Mesothelial cell of epicardium (in vitro differentiated cells): ENCODE data around the gene CTNNA3. TPM values are rescaled to one million over a fixed set of nuclear protein-coding genes. Genes with fewer than 3 reads are reported as not detected.

ENCODE experiments used
- DNase-seq, 2 experiments: peaks; one replicate each; pipeline ENCODE4 v3.0.0; 2021; ENCODE audit warnings: low spot score in 2 of 2; ENCODE audit not compliant: unreplicated experiment in 2 of 2
- H3K27ac Mint-ChIP-seq: 2 replicates; pipeline ENCODE4 v1.8.0; 2021; ENCODE audit warnings: mixed read lengths
- H3K27me3 Mint-ChIP-seq: 2 replicates; pipeline ENCODE4 v1.8.0; 2021; ENCODE audit warnings: low read depth, mixed read lengths
- H3K36me3 Mint-ChIP-seq: 2 replicates; pipeline ENCODE4 v1.8.0; 2021; ENCODE audit warnings: mixed read lengths
- H3K4me1 Mint-ChIP-seq: 2 replicates; pipeline ENCODE4 v1.8.0; 2021; ENCODE audit warnings: mixed read lengths
- H3K4me3 Mint-ChIP-seq: 2 replicates; pipeline ENCODE4 v1.8.0; 2021; ENCODE audit warnings: mild to moderate bottlenecking, moderate library complexity, mixed read lengths
- H3K9me3 Mint-ChIP-seq: 2 replicates; pipeline ENCODE4 v1.8.0; 2021; ENCODE audit warnings: mixed read lengths
- total RNA-seq: library from RNA; stranded (reverse); gene quantifications from 3 replicates; pipeline ENCODE4 v1.2.1, GENCODE V29; 2021
- TF ChIP-seq, protein P1 (sequence below): fragments of 200-600 bp; sonication (generic); IDR thresholded peaks from one replicate; pipeline ENCODE4 v1.5.0; 2021; ENCODE audit warnings: antibody characterized with exemption; ENCODE audit not compliant: unreplicated experiment

The CTNNA3 gene
- total RNA-seq, 1 donor from 2014 or later: 14.2 TPM

DNA sequence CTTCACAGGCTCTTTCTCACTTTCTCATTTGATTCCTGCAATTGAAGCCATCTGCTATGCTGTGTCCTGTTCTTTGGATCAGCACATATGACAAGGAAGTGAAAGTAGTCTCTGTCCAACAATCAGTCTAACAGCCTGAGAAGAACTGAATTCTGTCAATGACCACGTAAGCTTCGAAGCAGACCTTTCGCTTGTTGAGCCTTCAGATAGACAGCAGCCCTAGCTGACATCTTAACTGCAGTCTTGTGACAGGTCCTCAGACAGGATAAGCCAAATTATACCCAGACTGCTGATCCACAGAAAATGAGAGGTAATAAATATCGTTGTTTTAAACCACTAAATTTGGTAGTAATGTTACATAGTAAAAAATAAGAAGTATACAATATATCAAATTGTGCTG is 1461.1 kb downstream of the CTNNA3 start:
- H3K27me3 Mint-ChIP-seq: no peaks in the 10 kb centered on the region
- TF ChIP-seq, protein P1, sequence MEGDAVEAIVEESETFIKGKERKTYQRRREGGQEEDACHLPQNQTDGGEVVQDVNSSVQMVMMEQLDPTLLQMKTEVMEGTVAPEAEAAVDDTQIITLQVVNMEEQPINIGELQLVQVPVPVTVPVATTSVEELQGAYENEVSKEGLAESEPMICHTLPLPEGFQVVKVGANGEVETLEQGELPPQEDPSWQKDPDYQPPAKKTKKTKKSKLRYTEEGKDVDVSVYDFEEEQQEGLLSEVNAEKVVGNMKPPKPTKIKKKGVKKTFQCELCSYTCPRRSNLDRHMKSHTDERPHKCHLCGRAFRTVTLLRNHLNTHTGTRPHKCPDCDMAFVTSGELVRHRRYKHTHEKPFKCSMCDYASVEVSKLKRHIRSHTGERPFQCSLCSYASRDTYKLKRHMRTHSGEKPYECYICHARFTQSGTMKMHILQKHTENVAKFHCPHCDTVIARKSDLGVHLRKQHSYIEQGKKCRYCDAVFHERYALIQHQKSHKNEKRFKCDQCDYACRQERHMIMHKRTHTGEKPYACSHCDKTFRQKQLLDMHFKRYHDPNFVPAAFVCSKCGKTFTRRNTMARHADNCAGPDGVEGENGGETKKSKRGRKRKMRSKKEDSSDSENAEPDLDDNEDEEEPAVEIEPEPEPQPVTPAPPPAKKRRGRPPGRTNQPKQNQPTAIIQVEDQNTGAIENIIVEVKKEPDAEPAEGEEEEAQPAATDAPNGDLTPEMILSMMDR: no peak
- H3K36me3 Mint-ChIP-seq: peaks cover 1% of the 10 kb centered on the region
- peaks cover 2% of the 10 kb centered on the region for H3K4me1 Mint-ChIP-seq
- no peak overlapping the region for H3K4me3 Mint-ChIP-seq
- H3K9me3 Mint-ChIP-seq: peaks cover 13% of the 10 kb centered on the region
- DNase-seq: no peak
- H3K27ac Mint-ChIP-seq: no peak overlapping the region

GRCh38 chr10:66228887-66229286 is 1467.1 kb downstream of the CTNNA3 start:
- Mint-ChIP-seq H3K4me3 (no peak overlapping the region), H3K4me1 (no peaks in the 10 kb centered on the region), H3K27me3 (no peaks in the 10 kb centered on the region), H3K9me3 (peaks cover 54% of the 10 kb centered on the region), H3K27ac (no peak overlapping the region), H3K36me3 (peaks cover 16% of the 10 kb centered on the region)
- TF ChIP-seq, protein P1: no peak
- DNase-seq: no peak

GRCh38 chr10:66223656-66224055 is 1472.3 kb downstream of the CTNNA3 start:
- Mint-ChIP-seq H3K36me3 (peaks cover 10% of the 10 kb centered on the region), H3K4me1 (no peaks in the 10 kb centered on the region), H3K9me3 (peaks cover 28% of the 10 kb centered on the region), H3K27ac (no peak overlapping the region), H3K4me3 (no peak overlapping the region), H3K27me3 (no peaks in the 10 kb centered on the region)
- DNase-seq: no peak
- TF ChIP-seq, protein P1: no peak

DNA sequence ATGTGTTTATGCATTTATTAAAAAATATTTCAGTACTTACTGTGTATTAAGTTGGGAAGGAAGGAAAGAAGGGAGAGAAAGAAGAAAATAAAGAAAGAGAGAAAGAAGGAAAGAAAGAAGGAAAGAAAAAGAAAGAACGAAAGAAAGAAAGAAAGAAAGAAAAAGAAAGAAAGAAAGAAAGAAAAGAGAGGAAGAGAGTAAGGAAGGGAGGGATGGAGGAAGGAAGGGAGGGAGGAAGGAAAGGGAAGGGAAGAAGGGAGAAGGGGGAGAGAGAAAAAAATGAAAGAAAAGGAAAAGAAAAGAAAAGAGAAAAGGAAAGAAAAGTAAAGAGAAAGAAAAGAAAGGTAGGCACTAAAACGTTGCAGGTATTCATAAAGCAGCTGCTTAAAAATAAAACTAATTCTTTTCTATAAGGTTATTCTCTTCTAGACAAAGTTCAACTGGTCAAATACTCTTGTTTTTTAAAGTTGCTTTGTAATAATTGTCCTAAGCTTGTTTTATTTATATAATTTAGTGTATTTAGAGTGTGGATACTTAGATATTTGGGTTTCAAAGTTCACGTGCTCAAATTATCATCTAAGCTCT is 1473.4 kb downstream of the CTNNA3 start:
- Mint-ChIP-seq H3K27ac (no peak overlapping the region), H3K4me3 (no peak overlapping the region), H3K36me3 (peaks cover 4% of the 10 kb centered on the region), H3K9me3 (peaks cover 23% of the 10 kb centered on the region), H3K4me1 (no peaks in the 10 kb centered on the region), H3K27me3 (no peaks in the 10 kb centered on the region)
- TF ChIP-seq, protein P1: no peak
- no peak for DNase-seq

- H3K4me1 Mint-ChIP-seq: no peaks in the 10 kb centered on the region
- DNase-seq: no peak
- H3K36me3 Mint-ChIP-seq: no peaks in the 10 kb centered on the region
- H3K4me3 Mint-ChIP-seq: no peak overlapping the region
- H3K9me3 Mint-ChIP-seq: peaks cover 4% of the 10 kb centered on the region
- no peaks in the 10 kb centered on the region for H3K27me3 Mint-ChIP-seq
- H3K27ac Mint-ChIP-seq: no peak overlapping the region
- TF ChIP-seq, protein P1: no peak
Observed at GRCh38 chr10:66218981-66219587, 1476.9 kb downstream of the CTNNA3 start.
